SK-N-MC (cell line): ENCODE results near the gene ST6GAL1.

ENCODE experiments used
- EZH2 ChIP-seq: fragments of 200-600 bp; sonication (generic); IDR thresholded peaks from one replicate; pipeline ENCODE4 v1.6.1; 2017; ENCODE audit warnings: antibody characterized with exemption
- FOXP2 ChIP-seq: optimal IDR thresholded peaks from 2 replicates; pipeline ENCODE3; 2011; ENCODE audit warnings: mild to moderate bottlenecking, moderate library complexity; ENCODE audit not compliant: insufficient read depth; ENCODE audit errors: extremely low read length, control extremely low read depth
- POLR2AphosphoS5 ChIP-seq: IDR thresholded peaks from 2 replicates; pipeline ENCODE4 v1.6.1; 2012; ENCODE audit warnings: mild to moderate bottlenecking, low read depth, low read length, borderline replicate concordance

GRCh38 chr3:187120326-187120725, 190.0 kb downstream of the ST6GAL1 start:
- no peak for TF ChIP-seq POLR2AphosphoS5
- TF ChIP-seq FOXP2, result no peak
- TF ChIP-seq EZH2, result no peak
